Measurements from ENCODE around the gene CDH13.

- TF ChIP-seq, protein P1, sequence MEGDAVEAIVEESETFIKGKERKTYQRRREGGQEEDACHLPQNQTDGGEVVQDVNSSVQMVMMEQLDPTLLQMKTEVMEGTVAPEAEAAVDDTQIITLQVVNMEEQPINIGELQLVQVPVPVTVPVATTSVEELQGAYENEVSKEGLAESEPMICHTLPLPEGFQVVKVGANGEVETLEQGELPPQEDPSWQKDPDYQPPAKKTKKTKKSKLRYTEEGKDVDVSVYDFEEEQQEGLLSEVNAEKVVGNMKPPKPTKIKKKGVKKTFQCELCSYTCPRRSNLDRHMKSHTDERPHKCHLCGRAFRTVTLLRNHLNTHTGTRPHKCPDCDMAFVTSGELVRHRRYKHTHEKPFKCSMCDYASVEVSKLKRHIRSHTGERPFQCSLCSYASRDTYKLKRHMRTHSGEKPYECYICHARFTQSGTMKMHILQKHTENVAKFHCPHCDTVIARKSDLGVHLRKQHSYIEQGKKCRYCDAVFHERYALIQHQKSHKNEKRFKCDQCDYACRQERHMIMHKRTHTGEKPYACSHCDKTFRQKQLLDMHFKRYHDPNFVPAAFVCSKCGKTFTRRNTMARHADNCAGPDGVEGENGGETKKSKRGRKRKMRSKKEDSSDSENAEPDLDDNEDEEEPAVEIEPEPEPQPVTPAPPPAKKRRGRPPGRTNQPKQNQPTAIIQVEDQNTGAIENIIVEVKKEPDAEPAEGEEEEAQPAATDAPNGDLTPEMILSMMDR (IDR thresholded peaks at IDR 0.05): no peak
- TF ChIP-seq POLR2A (IDR thresholded peaks at IDR 0.05): no peak
Measured at GRCh38 chr16:82967424-82967823, 340.7 kb downstream of the CDH13 start.

Data from body of pancreas (tissue), 4 donors.